ENCODE data around the gene STARD9.
A peak's percentile ranks its signal among the peaks of the same experiment; 100 is the strongest.

The STARD9 gene

DNA sequence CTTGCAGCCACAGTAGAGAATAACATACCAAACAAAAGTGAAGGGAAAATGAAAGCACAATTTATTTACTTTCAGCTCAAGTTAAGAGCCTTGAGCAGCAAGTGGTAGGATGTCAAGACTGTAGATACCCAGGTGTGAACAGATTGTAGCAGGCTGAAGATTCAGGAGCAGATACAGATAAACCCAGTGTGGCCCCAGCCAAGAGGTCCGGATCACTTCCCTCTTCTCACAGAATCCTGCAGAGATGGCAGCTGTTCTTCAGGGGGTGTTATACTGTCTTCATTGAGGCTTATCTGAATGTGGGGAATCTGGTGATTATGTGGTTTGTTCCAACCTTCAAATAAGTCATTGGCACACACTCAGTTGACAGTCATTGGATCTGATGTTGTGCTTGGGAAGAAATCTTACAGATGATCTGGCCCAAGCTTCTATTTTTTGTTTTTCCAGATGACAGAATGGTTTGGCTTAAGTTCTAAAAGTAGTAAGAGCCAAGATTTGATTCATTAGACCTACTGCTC lies 2.2 kb downstream of the STARD9 start:
- no peak overlapping the region for H3K4me3 ChIP-seq (ENCODE audit: low read depth, low read length)
- TF ChIP-seq CTCF (IDR thresholded peaks at IDR 0.05; ENCODE audit: low read depth, low read length, missing control alignments) = no peak
- DNase-seq (ENCODE audit: low read depth) = peak; percentile 85
- in situ Hi-C loops (cut with HindIII; ENCODE audit: low sequenced_read_pairs) = no loop called here

- H3K4me3 ChIP-seq (ENCODE audit: low read depth, low read length) = no peak overlapping the region
- in situ Hi-C loops (cut with HindIII; ENCODE audit: low sequenced_read_pairs) = no loop called here
- no peak for TF ChIP-seq CTCF (IDR thresholded peaks at IDR 0.05; ENCODE audit: low read depth, low read length, missing control alignments)
- DNase-seq (ENCODE audit: low read depth) = no peak
Observed at GRCh38 chr15:42578984-42579537, 3.7 kb downstream of the STARD9 start.

- in situ Hi-C loops (cut with HindIII; ENCODE audit: low sequenced_read_pairs) = no loop called here
- peak; percentile 24 for DNase-seq (ENCODE audit: low read depth)
- no peak for TF ChIP-seq CTCF (IDR thresholded peaks at IDR 0.05; ENCODE audit: low read depth, low read length, missing control alignments)
- peak overlapping the region; percentile 39 for H3K4me3 ChIP-seq (ENCODE audit: low read depth, low read length)
Observed at GRCh38 chr15:42581272-42581730, 5.9 kb downstream of the STARD9 start.

GRCh38 chr15:42582569-42583375 lies 7.4 kb downstream of the STARD9 start:
- in situ Hi-C loops (cut with HindIII; ENCODE audit: low sequenced_read_pairs) = no loop called here
- DNase-seq (ENCODE audit: low read depth) = no peak
- no peak overlapping the region for H3K4me3 ChIP-seq (ENCODE audit: low read depth, low read length)
- no peak for TF ChIP-seq CTCF (IDR thresholded peaks at IDR 0.05; ENCODE audit: low read depth, low read length, missing control alignments)

DNA sequence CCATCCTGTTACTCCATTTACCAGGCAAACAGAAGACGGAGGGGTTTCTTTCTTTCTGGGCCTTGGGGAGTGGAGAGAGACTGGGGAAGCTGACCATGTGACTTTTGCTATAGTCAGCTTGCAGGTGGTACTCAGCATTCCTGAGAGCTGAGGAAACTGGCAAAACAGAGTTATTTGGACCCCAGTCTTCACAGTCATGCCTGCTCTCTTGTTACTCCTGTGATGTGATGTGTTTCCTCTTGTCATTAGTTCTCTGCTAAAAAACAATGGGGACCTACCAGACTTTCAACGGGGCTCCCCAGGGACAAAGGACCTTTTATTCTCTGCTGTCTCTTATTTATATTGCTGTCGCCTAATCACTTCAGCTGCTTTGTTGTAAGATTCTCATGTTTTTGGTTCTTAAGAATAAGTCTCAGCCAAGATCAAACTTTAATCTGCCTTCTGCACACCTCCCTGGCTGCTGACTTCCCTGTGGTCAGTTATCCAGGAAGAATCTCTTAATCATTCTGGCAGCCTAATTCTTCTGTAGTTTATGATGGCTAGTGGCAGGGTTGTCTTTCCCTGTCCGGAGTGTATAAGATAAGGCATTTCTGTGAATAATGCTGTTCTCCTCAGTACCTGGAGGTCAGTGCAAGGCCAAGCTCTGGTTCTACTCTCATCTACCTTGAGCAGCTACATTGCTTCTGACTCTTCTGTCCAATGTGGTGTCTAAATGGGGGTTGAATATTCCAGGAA lies 8.8 kb downstream of the STARD9 start:
- no peak for DNase-seq (ENCODE audit: low read depth)
- H3K4me3 ChIP-seq (ENCODE audit: low read depth, low read length) = no peak overlapping the region
- TF ChIP-seq CTCF (IDR thresholded peaks at IDR 0.05; ENCODE audit: low read depth, low read length, missing control alignments) = no peak
- in situ Hi-C loops (cut with HindIII; ENCODE audit: low sequenced_read_pairs) = no loop called here

- no peak for TF ChIP-seq CTCF (IDR thresholded peaks at IDR 0.05; ENCODE audit: low read depth, low read length, missing control alignments)
- no peak overlapping the region for H3K4me3 ChIP-seq (ENCODE audit: low read depth, low read length)
- DNase-seq (ENCODE audit: low read depth) = no peak
- in situ Hi-C loops (cut with HindIII; ENCODE audit: low sequenced_read_pairs) = no loop called here
Observed at GRCh38 chr15:42590619-42591237, 15.3 kb downstream of the STARD9 start.
